GM19372 (cell line): ENCODE data around the gene PKIG.
"Not testable (repeated sequence)": the region's sequence is repeated elsewhere in the genome, so short reads cannot be mapped to it uniquely, and the experiment has no call there.

Experiments used
- ATAC-seq: cut with Tn5 transposase; IDR thresholded peaks from one replicate; pipeline ENCODE4 v1.9.1; 2021; ENCODE audit warnings: mild to moderate bottlenecking, low read depth, moderate library complexity; ENCODE audit not compliant: unreplicated experiment

Gene PKIG

DNA sequence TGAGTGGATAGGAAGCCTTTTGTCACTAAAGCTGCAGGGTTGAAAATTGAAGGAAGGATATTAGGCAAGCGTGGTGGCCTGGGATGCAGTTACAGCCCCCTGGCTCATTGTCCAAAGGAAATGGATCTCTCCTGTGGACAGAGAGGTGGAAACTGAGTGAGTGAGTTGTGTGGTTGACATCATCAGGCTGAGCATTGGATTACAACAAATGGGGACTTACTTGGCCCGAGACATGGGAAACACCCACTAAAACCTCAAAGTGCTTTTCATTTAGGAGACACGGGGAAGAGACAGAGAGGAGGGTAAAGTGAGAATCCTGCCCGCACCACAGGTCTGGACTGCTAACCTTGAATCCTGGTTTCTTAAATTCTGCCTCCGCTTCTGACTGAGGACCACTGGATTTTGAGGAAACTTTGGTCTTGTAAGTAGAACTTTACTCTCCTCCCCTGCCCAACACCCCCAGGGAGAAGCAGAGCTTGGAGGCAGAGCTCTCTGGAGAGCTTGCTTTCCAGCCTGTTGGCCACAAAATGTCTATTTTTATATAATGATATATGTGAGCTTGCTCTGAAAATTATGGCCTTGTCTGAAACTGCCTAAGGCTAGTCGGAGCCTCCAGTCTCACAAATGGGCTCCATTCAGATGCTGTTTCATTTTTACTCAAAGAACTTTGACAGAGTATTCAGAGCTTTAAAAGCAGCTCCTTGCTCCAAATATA, at the start of gene PKIG:
Gene PKIG (plus strand): TSS at position 269 of the 715 bp plus-strand sequence. CDS start 31,978 bp downstream, outside the sequence.
- ATAC-seq, result no peak

DNA sequence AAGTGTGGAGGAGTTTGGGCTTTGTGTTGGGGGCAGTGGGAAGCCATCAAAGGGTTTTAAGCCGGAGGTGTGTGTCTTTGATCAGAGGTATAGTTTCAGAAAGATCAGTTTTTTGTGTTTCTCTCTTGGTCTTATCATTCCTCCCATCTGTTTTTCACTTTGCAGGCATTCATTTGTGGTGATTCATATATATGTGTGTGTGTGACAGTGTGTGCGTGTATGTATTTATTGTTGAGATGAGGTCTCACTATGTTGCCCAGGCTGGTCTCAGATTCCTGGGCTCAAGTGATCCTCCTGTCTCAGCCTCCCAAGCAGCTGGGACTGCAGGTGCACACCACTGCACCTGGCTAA, 49.4 kb upstream of the PKIG start:
- no peak for ATAC-seq

DNA sequence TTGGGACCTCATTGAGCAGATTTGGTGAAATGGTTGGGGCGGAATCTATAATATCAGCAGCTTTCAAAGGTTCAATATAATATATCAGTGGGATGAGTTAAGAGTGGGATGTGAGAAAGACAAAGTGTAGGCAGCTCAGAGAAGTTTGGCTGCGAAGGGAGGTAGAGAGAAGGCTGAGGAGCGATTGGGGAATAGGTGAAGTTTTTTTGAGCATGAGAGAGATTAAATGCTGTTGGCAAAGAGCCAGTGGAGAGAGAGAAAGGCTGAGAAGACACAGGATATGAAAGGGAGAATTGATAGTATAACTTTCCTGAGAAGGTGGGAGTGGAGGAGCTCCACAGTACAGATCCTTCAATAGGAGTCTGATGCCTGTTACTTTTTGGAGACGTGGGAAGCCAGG, 48.5 kb upstream of the PKIG start:
- no peak for ATAC-seq

- no peak for ATAC-seq
These were observed 46.2 kb upstream of the PKIG start for GRCh38 chr20:44536175-44536574.

GRCh38 chr20:44537993-44538392, 44.4 kb upstream of the PKIG start:
- no peak for ATAC-seq

DNA sequence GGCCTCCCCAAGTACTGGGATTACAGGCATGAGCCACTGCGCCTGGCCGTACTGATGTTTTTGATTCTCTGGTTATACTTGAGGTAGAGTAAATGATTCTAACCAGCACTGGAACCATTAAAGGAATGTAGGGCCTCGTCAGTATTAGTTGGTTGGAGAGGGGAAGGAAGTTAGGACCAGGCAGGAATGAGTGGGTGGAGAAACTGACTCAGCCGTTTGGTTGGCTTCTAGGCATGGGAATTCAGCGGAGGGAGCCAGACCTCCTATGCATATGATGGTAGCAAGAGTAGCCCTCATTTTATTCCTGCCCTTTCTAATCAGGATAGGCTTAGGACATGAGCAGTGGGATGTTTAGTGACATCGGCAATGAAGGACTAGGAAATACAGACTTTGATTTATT, 41.5 kb upstream of the PKIG start:
- no peak for ATAC-seq

GRCh38 chr20:44541992-44542391, 40.4 kb upstream of the PKIG start:
- no peak for ATAC-seq

GRCh38 chr20:44542890-44543289, 39.5 kb upstream of the PKIG start:
- ATAC-seq, result no peak

DNA sequence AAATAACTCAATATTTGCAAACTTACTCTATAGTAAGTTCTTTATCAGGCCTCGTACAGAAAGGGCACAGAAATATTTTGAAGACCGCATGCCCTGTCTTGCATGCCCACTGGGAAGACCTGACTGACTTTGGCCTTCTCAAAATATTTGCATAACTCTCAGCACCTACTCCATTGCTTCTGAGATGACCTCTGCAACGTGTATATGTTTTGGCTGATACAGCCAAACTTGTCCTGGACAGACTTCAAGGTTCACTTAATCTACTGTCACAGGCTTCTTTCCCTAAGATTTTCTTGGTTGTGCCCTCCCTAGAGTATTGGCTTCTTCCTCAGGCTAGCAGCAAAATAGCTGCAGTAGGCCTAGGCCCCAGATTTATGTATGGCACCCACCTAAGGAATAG, 39.0 kb upstream of the PKIG start:
- ATAC-seq, result no peak

- no peak for ATAC-seq
These were observed 38.1 kb upstream of the PKIG start for GRCh38 chr20:44544263-44544662.

GRCh38 chr20:44547419-44547818, 35.0 kb upstream of the PKIG start:
- ATAC-seq, result no peak

DNA sequence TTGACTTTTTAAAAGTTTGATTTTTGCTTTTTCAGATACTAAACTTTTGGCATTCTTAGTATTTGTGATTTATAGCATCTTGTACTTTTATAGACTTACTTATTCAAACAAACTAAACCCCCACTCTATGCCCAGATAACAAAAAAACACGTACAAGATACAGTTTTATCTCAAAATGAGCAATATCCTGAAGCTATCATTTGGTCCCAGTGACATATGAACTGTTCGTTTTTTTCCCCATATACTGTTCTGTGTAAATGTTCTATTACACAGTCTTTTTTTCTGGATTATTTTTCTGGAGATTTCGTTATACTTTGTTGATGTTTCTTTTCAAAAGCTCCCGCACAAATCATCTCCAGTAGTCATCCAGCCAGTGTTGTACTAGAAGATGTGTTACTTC, 33.3 kb upstream of the PKIG start:
- no peak for ATAC-seq

DNA sequence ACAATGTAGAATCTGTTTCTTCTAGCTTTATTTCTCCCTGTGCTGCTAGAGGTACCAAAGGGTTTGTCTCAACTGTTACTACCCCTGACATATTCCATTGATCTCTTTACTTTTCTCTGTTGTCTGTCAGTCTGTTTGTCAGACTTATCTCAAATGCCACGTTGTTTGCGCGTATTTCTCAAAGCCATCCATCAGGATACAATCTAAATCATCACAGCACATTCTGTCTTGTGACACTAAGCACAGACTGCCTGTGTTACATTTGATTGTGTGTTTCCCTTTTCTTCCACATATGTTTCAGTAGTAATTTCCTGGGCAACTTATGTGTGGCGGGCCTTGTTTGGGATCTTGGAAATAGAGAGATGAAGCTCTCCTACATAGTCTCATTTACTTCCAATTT, 30.3 kb upstream of the PKIG start:
- no peak for ATAC-seq

- ATAC-seq, result no peak
These were observed 29.8 kb upstream of the PKIG start for GRCh38 chr20:44552568-44552949.

DNA sequence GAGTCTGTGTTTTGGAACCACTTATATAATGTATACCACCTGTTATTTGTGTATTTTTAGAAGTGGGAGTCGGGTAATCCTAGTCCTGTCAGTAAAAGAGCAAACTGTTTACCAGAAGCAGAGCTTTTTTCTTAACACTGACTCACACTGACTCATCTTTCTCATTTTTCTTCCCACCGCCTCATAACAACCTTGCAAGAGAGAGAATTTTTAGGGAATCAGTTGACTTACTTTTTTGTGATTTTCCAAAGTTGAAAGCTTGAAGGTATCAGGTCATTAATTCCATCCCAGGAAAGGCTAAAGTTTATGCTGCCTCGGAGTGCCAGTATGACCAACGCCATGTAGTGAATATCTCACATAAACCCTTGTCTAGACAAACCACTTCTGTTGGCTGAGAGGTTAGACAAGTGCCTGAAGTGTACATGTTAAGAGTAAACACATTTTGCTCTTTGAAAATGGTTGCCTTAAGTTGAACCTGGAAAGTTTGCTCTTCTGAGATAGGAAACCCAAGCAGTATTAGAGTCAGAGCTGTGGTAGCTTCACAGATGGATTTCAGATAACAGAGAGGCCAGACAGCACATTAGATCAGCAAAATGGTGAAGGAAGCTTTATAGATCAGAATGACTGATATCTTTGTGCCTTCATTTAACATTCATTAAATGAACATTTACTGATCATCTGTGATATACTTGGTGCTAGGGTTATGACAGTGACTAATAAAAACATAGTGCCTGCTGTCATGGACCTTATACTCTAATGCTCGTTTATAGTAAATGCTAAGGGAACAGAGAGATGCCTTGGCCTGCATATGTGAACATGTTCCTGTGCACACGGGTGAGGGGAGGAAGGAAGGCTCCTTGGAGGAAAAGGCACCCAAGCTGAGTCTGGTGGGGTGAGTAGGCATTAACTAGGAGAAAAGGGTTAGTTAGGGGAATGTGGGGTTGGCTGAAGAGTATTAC, 29.1 kb upstream of the PKIG start:
- no peak for ATAC-seq

DNA sequence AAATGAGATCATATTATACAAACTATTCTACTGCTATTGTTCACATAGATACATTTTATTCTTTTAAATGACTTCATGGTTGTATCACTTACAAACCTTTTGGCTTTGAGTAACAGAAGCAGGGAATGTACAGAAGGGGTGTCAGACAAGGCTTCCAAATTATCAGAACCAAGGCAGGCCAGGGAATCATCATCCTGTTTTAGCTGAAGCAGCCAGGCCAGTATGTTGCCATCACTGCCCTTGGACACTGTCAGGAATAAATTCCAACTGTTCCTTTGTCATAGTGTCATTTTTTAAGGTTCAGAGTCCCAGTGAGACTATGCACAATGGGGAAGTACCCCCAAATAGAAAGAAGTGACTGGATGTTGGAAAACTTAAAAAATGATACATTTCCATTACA, 23.1 kb upstream of the PKIG start:
- ATAC-seq, result no peak

DNA sequence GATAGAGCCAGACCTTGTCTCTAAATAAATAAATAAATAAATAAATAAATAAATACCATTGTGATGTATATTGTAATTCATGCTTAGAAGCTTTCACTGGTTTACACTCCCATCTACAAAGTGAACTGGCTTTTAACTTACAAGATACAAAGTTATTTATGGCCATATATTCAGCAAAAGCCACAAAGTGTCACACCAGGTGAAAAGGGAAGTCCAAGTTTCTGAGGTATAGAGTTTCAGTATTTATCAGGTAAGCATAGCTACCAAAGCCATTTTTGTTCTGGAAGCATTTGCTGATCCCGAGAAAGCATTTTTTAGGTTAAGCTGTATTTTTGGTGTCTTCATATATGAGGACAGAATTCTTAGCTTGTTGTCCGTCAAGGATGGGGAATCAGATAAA, 22.1 kb upstream of the PKIG start:
- ATAC-seq, result no peak

- not testable (repeated sequence) for ATAC-seq
These were observed 21.6 kb upstream of the PKIG start for GRCh38 chr20:44560818-44561217.

GRCh38 chr20:44561876-44562275, 20.5 kb upstream of the PKIG start:
- no peak for ATAC-seq

- ATAC-seq, result no peak
These were observed 16.4 kb upstream of the PKIG start for GRCh38 chr20:44566018-44566417.

DNA sequence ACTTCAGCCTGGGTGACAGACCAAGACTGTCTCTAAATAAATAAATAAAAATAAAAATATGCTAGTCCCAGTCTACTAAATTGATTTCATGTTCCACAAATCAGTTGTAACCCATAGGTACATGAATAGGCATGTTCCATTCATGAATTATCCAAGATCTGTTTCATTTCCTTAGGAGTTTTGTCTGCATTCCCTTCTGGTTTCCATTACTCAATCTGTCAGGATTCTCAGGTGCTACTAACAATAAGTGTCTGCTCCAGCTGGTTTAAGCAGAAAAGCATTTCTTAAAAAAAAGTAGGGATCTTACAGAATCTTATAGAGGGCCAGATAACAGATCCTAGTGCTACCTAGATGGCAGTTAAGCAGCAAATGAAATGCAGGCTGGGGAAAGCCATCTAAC, 15.6 kb upstream of the PKIG start:
- ATAC-seq, result no peak

DNA sequence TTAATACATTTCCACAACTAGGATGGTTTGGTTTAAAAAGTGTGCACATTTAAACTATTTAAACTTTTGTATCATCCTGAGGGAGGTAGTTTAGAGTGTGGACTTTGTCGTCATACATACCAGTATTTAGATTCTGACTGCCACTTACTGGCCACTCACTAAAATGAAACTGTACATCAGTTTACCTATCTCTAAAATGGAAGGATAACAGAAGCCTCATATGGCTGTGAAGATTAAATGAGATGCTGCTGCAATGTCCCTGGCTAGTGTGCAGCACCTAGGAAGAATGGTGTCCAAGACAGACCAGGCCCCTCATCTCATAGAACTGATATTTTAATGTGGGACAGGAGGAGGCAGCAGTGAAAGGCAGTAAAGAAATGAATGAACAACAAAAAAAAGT, 12.0 kb upstream of the PKIG start:
- ATAC-seq, result no peak
